Activated effector memory CD4-positive, alpha-beta T cell treated with Interleukin-2 at 50 U/mL for 16 hours (primary cell): ENCODE data around the gene TRIO.
"Not testable (repeated sequence)": the region's sequence is repeated elsewhere in the genome, so short reads cannot be mapped to it uniquely, and the experiment has no call there.

Source experiments
- DNase-seq: peaks from one replicate; pipeline ENCODE4 v3.0.0-alpha.2; 2020

TRIO gene

DNA sequence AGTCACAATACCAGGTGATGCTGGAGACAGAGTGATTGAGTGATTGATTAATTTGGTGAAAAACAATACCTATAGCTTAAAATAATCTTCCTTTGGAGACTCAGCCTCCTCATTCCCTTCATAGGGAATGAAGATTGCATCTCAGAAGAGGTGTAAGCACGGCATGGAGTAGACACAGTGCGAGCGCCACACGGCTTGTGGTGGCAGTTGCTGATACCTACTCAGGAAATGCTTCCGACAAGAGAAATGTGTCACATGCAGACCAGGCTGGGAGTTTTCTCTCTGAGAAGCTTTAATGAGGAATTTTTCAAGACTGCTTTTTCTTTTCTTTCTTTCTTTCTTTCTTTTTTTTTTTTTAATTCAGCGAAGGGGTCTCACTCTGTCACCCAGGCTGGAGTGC lies 226.6 kb downstream of the TRIO start:
- DNase-seq, result no peak

DNA sequence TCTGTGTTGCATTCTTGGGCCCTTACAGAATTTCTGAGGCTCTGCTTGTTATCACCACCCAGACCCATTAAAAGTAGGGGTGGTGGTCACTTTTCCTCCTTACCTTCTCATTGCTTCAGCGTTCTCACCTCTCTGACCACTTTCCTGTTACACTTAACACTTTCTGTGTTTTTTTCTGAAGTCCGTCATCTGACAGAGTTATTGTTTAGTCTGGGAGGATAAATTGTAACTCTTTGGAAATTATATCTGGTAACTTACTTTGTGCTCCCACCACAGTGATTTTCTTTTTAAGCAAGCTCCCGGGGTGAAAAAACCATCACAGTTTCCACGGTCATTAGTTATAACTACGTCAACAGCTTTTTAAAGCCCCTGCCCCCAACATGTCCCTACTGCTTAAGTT lies 227.2 kb downstream of the TRIO start:
- DNase-seq, result no peak

DNA sequence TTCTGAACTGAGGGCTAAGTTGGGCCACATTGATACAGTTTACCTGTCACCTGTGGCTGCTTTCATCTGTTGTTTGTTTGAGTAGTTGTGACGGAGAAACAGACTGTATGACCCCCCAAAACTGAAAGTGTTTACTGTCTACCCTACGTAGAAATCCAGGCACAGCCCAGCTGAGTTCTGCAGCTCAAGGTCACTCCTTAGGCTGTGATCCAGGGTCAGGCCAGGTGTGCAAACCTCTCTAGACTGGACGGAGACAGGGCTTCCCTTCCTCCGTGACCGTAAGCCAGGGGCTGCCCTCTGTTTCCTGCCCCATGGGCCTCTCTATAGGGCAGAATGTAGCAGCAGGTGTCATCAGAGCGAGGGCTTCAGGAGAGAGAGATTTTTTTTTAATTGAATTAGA lies 230.5 kb downstream of the TRIO start:
- no peak for DNase-seq

DNA sequence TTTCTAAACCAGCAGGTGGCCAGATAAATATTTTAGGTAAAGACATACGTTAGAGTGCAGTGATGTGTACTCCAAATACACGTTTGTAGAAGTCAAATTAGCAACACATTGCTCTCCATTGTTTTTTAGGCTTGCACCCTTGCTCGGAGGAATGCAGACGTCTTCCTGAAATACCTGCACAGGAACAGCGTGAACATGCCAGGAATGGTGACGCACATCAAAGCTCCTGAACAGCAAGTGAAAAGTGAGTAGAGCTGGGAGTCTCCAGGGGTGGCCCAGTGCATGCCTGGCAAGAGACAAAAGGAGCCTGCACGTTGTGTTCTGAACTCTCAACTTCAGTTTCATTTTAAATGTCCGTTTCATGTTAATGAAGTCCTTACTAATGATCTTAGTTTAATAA lies 231.0 kb downstream of the TRIO start:
- DNase-seq, result no peak

DNA sequence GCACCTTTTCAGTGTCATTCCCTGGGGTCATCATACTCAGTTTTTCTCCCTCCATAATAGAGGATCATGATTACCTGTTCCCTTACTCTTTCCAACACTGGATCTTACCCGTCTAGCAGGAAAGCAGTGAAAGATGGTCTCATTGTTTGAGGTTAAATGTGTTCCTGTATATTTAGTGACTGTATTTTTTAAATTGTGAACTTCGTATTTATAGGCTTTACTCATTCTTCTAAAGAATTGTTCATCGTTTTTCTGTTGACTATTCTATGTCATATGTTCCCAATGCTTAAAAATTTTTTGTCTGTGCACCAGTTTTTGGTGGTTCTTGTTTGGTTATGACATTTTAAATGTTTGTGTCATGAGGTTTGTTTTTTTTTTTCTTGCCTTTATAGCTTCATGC lies 233.6 kb downstream of the TRIO start:
- no peak for DNase-seq

DNA sequence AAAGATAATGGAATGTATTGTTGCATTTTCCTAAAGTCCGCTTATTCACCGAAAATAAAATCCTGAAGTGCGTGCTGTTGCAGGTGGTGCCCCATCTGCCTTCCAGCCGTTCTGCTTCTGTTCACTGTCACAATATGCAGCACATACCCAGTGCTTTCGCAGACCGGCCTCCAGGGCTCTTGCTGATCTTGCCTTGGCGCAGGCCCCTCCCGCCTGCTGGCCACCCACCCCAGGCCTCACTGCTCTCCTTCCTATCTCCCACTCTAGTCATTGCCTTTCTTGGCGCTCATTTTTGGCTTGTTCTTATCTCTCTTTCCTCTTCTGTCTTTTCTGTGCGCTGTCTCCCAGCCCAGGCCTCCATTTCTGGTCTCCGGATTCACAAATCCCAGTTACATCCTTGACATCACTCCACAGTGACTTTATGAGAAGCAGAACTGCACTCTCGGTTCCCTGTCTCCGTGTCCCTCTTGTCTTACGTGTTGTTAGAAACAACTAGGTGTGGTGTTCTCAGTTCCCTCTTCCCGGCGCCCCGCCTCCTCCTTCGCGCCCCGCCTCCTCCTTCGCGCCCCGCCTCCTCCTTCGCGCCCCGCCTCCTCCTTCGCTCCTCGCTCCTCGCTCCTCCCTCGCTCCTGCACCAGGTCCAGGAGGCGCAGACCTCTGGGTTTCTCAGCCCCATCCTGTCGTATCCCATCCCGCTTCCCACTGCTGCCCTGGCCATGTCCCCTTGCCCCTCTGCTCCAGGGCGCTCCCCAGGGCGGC lies 236.8 kb downstream of the TRIO start:
- DNase-seq, result no peak

DNA sequence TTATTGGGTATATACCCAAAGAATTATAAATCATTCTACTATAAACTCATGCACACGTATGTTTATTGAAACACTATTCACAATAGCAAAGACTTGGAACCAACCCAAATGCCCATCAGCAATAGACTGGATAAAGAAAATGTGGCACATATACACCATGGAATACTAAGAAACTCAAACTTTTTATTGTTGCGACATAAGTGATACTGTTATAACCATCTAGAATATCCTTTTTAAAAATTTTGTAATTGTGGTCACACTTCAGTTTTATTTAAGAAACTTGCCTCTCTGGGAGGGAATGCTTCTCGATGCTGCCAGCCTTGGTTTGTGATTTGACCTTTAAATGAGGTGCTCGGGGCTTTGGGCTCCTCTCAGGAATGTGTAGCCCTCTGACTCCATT lies 237.6 kb downstream of the TRIO start:
- DNase-seq, result no peak

DNA sequence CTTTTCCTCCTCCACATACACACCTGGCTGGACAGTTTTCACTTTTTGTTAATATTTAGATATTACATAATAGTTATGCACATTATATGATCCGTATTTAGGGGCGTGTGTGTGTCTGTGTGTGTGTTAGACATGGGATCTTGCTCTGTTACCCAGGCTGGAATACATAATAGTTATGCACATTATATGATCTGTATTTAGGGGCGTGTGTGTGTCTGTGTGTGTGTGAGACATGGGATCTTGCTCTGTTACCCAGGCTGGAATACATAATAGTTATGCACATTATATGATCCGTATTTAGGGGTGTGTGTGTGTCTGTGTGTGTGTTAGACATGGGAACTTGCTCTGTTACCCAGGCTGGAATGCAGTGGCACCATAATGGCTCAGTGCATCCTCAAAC lies 239.5 kb downstream of the TRIO start:
- DNase-seq, result no peak

DNA sequence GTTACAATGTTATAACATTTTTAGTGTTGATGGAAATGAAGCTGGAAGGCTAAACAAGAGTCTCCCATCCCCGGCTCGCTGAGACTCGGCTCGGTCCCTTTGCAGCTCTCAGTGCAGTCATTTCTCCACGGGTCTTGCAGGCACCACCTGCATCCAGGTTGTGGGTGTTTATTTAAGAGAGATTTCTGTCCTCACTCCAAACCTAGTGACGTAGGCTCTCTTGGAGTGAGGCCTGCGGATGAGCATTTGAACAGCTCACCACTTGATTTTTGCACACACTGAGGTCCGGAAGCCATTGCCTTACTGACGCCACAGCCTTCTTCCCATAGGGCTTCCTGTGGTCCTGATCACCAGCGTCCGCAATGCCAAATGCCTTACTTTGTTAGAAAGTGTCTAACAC lies 240.8 kb downstream of the TRIO start:
- no peak for DNase-seq

DNA sequence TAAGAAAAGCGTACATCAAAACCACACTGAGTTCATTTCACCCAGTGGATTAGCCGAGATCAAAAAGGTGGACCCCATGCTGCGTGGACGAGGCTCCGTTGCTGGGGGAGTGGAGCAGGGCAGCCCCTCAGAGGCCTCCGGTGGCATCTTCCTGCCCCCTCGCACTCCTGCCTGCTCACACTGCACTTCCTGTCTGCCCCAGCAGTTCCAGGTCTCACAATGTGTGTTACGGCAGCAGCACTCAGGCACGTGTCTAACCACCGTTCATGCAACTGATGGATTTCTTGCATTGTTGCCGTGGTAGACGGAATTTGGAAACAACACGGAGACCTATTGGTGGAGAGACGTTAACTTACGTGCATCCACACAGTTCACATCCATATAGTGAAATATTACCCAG lies 241.9 kb downstream of the TRIO start:
- no peak for DNase-seq

DNA sequence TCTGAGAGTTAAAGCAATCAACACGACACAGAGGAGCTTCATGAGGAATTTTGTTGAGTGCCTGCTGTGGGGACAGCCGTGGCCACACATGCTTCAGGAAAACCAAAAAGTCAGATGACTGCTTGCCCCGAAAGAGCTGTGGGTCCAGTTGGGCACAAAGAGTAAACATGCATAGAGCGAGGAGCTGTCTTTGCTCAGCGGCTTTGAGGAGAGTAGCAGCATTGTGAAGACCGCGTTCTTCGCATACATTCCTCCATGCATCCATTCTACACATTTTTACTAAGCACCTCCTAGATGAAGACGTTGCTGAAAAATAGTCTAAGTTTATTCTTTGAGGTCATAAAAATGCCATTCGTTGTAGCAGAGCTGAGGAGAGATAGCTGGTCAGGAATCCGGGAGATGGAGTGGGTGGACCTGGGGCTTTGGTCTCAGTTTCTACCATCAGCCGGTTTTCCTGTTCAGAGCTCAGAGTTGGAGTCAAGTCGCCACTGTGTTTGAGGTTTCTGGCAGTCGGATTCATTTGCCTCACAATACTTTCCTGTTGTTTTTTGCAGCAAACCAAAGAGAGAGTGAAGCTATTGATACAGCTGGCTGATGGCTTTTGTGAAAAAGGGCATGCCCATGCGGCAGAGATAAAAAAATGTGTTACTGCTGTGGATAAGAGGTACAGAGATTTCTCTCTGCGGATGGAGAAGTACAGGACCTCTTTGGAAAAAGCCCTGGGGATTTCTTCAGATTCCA lies 243.9 kb downstream of the TRIO start:
- no peak for DNase-seq

DNA sequence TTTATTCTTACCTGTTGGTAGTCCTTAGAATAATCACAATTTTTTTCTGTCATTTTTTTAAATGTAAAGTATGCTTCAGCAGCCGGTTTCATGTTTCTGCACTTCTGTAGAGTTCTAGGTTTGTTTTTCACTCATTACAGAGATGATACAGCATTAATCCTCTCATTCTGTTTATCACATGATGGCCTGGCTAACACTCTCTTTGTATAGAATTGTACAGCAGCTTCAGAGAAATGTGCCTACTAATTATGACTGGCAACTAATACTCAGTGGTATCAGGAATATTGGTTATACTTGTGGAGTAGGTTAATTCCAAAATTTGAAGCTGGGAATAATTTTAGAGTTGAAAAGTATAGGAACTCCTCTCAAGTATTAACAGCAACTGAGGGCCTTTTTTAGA lies 245.6 kb downstream of the TRIO start:
- no peak for DNase-seq

DNA sequence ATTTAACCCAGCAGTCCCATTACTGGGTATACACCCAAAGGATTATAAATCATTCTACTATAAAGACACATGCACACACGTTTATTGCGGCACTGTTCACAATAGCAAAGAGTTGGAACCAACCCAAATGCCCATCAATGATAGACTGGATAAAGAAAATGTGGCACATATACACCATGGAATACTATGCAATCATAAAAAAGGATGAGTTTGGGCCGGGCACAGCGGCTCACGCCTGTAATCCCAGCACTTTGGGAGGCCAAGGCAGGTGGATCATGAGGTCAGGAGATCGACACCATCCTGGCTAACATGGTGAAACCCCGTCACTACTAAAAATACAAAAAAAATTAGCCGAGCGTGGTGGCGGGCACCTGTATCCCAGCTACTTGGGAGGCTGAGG lies 249.4 kb downstream of the TRIO start:
- not testable (repeated sequence) for DNase-seq

DNA sequence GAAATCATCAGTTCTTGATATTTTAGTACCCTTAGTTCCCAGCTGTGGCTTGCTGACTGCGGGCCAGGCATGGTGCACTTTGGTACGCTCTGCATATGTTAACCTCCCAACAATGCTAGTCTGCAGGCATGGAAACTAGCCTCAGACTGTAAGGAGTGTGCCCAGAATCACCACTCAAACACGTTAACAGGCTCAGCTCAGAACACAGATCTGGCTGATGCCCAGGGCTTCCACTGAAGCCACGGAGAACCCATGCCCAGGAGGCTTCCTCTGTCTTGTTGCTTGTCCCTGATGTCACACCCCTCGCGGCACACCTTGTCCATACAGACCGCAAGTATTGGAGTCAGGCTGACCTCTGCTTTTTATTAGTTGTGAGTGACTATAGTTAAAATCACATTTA lies 251.2 kb downstream of the TRIO start:
- DNase-seq, result no peak

DNA sequence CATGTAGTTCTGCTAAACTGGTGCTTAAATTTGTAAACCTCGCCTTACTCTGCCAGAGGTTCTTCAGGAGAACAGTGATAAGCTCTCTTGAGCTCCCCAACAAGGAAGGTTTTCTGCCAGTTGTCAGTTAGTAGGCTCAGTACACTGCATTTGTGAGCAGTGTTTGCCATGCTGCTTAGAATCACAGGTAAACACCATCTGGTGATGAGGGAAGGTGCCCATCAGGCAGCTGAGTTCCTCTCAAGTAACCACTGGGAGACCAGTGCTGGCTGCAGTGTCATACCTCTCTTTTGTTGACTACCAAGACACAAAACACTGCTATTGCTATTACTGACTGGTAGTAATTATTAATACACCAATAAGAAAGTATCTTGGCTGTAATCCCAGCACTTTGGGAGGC lies 252.3 kb downstream of the TRIO start:
- no peak for DNase-seq

DNA sequence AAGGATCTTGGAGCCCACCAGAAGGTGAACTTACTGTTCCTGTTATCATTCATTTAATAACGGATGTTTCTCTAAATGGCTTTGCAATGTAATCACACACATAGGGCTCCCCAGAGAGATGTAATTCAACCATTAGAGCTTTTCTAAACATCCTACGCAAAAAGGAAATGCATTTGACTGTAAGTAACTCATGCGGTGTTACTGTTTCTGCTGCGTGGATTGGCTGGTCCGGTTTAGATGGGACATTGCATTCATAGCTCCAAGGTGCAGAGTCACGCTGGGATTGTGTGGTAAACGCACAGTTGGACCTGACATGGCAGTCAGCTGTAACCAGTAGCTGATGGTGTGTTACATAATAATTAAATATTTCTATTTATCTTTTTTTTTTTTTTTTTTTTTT lies 252.9 kb downstream of the TRIO start:
- DNase-seq, result no peak

DNA sequence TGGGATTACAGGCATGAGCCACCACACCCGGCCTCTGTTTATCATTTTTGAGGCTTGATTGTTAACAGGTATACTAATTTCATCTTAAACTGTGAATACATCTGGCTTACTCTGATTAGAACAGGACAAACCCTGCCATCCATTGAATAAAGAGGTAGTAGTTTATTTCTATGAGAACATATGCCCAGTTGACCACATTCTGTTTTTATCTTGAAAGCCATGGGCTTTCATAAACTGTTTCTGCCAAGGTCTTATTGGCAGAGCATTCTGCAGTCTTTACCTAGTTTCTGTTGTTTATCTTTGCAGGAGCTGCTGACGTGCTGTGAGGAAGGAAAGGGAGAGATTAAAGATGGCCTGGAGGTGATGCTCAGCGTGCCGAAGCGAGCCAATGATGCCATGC lies 253.6 kb downstream of the TRIO start:
- no peak for DNase-seq

DNA sequence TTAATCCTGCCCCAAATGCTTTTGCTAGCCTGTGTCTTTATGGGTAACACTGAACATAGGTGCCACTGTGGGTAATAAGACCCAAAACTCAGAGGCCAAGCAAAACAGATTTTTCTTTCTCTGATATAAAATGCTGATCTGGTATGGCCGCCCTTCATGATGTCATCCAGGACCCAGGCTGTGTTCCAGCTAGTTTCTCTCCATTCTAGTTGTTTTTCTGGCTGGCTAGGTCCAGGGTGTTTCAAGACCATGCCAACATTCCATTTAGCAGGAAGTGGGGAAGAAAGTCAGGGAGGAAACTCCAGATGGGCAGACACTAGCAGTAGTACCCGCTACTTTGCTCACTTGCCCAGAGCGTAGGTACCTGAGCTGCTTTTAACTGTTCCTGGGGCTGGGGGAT lies 254.6 kb downstream of the TRIO start:
- no peak for DNase-seq

DNA sequence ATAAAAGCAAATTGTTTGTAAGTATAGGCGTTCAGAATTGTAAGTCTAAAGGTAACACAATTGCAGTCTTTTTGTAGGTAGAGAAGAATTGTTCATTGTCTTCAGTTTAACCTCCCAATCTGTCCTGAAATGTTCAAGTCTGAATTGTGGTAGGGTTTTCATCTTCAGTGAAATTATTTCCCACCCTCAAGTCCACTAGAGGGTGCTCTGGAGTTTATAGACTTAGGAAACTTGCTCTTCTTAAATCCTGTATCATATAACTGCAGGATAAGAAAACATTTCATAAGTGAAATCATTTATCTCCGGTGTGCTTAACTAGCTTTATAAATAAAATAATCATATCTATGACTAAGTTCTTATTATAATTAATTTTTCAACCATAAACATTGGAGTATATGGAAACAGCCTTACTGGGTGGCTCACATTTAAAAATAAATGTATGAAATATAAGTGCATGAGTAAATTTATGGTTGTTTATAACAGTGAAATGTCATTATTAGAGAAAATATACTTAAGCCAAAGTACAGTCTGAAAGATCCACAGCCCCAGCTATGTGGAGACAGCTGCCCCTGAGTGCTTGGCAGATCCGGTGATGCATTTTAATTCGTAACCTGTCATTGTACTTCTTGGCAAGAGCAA lies 256.0 kb downstream of the TRIO start:
- DNase-seq, result no peak

DNA sequence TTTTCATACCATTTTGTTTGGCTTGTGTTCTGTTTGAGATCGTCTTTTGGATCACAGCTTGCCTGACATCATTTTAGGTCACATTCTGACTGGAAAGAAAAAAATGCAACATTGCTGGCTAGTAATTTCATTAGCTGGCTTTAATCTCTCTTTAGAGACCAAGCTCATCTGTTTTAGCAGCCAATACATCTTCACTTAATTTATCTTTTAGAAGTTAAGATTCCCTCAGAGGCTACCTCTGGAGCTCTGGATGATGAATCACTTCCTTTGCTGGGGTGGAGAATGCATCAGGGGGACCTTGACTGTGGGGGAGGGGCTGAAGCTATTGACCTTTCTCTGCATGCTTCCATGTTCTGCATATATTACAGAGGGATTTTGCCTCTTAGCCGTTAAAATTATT lies 256.9 kb downstream of the TRIO start:
- no peak for DNase-seq

DNA sequence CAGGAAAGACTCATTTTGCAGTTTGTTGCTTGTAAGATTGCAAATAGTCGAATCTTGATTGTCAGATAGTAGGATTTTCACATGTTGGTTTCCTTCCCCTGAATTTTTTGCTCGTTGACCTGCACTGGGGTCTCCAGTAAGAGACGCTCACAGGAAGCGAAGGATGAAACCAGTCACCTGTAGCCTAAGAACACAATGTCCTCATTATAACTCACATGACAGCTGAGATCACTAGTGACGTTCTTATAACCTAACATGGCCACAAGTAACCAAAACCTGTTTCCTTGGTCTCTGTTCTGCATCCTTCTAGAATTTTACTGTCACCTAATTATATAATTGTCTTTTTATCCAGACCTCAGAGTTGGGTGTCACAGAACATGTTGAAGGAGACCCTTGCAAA lies 257.5 kb downstream of the TRIO start:
- DNase-seq, result no peak

DNA sequence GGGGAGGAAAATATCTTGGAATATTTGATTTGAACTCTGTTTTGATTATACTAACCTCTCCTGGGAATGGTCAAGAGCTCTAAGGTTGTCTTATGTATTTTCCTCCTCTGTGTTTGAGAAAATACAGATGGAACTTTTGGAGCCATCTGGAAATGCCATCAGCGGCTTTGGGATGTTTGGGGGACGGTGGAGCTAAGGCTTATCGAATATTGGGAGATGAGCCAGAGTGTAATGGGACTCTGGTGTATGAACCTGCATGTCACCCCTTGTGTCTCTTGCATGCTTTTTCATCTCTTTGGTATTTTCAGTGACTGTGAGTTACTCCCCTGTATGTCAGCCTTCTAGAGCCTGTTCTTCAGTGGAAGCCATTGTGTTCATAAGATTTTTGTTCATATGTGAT lies 258.5 kb downstream of the TRIO start:
- no peak for DNase-seq

DNA sequence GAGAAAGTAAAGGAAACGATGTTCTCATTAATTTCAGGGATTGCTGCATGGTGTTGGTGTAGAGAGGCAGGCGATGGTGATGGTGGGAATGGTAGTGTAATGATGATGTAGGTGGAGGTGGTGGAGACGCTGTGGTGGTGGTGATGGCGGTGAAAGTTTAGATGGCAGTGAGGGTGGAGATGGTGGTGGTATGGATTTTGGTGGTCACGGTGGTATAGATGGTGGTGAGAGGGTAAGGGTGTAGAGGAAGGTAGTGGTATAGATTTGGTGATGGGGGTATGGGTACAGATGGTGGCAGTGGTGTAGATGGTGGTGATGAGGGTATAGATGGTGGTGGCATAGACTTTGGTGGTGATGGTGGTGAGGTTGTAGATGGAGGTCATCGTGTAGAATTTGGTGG lies 259.3 kb downstream of the TRIO start:
- DNase-seq, result no peak

DNA sequence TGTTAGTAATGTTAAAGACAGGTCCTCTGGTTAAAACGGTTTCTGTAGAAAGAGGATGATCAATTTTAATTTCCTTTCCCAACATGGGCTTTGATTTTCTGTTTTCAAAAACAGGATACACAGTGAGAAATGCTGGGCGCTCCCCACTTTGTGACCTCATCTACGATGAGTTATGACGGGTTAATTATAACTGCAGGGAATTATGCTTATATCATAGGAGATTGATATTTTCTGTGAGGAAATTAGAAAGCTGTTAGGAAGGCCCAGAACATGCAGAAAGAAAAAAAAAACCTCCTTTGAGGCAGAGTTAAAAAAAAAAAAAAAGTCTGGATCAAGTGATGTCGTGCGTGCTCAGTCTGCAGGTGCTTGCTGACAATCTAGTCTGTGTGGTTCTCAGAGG lies 261.6 kb downstream of the TRIO start:
- no peak for DNase-seq
